K562 (cell line): ENCODE results near the gene SPEF1. TPM values are rescaled to one million over a fixed set of nuclear protein-coding genes. Genes with fewer than 3 reads are reported as not detected.
A peak's percentile ranks its signal among the peaks of the same experiment; 100 is the strongest.

ENCODE experiments used
- BACH1 ChIP-seq: fragments of 200-800 bp; sonication (Bioruptor generic); IDR thresholded peaks from 2 replicates; pipeline ENCODE4 v1.6.1; 2016; ENCODE audit warnings: missing genetic modification characterization, missing compliant biosample characterization
- BCOR ChIP-seq: fragments of 450-650 bp; IDR thresholded peaks from 2 replicates; pipeline ENCODE4 v1.6.1; 2016
- CEBPG ChIP-seq, 3 experiments: fragments of 200-800 bp in 1 of 3; sonication (Bioruptor generic) in 1 of 3; sonication (generic) in 1 of 3; formaldehyde crosslinking in 1 of 3; IDR thresholded peaks in 2 of 3; conservative IDR thresholded peaks in 1 of 3; 2 replicates each; pipeline versions ENCODE4 v1.6.1 to v1.8.0; 2016 to 2022; ENCODE audit warnings: missing compliant biosample characterization in 2 of 3, missing genetic modification characterization in 2 of 3, mild to moderate bottlenecking in 1 of 3, missing genetic modification reagents in 1 of 3
- FIP1L1 ChIP-seq: fragments of 200-400 bp; formaldehyde crosslinking; IDR thresholded peaks from 2 replicates; pipeline ENCODE4 v1.6.1; 2018; ENCODE audit warnings: mild to moderate bottlenecking, low read depth, low read length; ENCODE audit not compliant: poor library complexity, severe bottlenecking
- FOXA3 ChIP-seq, 2 experiments: fragments of 450-650 bp in 1 of 2; sonication (generic) in 1 of 2; formaldehyde crosslinking; IDR thresholded peaks in 1 of 2; conservative IDR thresholded peaks in 1 of 2; 2 replicates each; pipeline versions ENCODE4 v1.4.0 to v1.8.0; 2020 to 2022; ENCODE audit warnings: mild to moderate bottlenecking in 2 of 2, missing genetic modification reagents in 1 of 2
- FOXM1 ChIP-seq, 2 experiments: fragments of 450-650 bp in 1 of 2; sonication (generic) in 1 of 2; formaldehyde crosslinking in 1 of 2; IDR thresholded peaks; 2 replicates each; pipeline versions ENCODE4 v1.6.1 to v1.9.0; 2017 to 2022; ENCODE audit warnings: low read depth in 2 of 2, mild to moderate bottlenecking in 2 of 2, missing genetic modification reagents in 1 of 2, moderate library complexity in 1 of 2
- GABPB1 ChIP-seq: sonication (generic); formaldehyde crosslinking; IDR thresholded peaks from 2 replicates; pipeline ENCODE4 v1.8.0; 2022; ENCODE audit warnings: mild to moderate bottlenecking, missing genetic modification reagents
- HDAC2 ChIP-seq: fragments of 450-650 bp; IDR thresholded peaks from 2 replicates; pipeline ENCODE4 v1.6.1; 2016; ENCODE audit warnings: mild to moderate bottlenecking
- HNRNPL ChIP-seq: fragments of 200-400 bp; formaldehyde crosslinking; IDR thresholded peaks from 2 replicates; pipeline ENCODE4 v1.6.1; 2017; ENCODE audit warnings: low read depth, mild to moderate bottlenecking, low read length
- MAFF ChIP-seq: IDR thresholded peaks from 2 replicates; pipeline ENCODE4 v1.6.1; 2012; ENCODE audit warnings: low read length, improper control_type of control experiment
- MAFK ChIP-seq: IDR thresholded peaks from 2 replicates; pipeline ENCODE4 v1.6.1; 2011; ENCODE audit warnings: low read length, improper control_type of control experiment
- MYNN ChIP-seq, 2 experiments: sonication (generic); formaldehyde crosslinking in 1 of 2; IDR thresholded peaks; 2 replicates each; pipeline versions ENCODE4 v1.5.0 to v1.6.1; 2016 to 2020; ENCODE audit warnings: antibody characterized with exemption in 1 of 2, missing genetic modification reagents in 1 of 2
- NR1H2 ChIP-seq: sonication (generic); formaldehyde crosslinking; IDR thresholded peaks from 2 replicates; pipeline ENCODE4 v1.4.0; 2020; ENCODE audit warnings: mild to moderate bottlenecking, missing genetic modification reagents
- PHF8 ChIP-seq: fragments of 200-600 bp; sonication (generic); IDR thresholded peaks from 2 replicates; pipeline ENCODE4 v1.6.1; 2012; ENCODE audit warnings: mixed run types, mild to moderate bottlenecking, inconsistent platforms, low read length, moderate library complexity, borderline replicate concordance
- POLR2G ChIP-seq: fragments of 200-400 bp; formaldehyde crosslinking; IDR thresholded peaks from 2 replicates; pipeline ENCODE4 v1.6.1; 2017; ENCODE audit warnings: low read depth, mild to moderate bottlenecking, antibody characterized with exemption, low read length, moderate library complexity
- SAFB ChIP-seq: fragments of 200-400 bp; formaldehyde crosslinking; IDR thresholded peaks from 2 replicates; pipeline ENCODE4 v1.6.1; 2017; ENCODE audit warnings: low read depth, low read length, borderline replicate concordance
- STAG1 ChIP-seq: sonication (generic); formaldehyde crosslinking; IDR thresholded peaks from 2 replicates; pipeline ENCODE4 v1.5.0; 2020; ENCODE audit warnings: missing genetic modification reagents, borderline replicate concordance
- TEAD1 ChIP-seq, 2 experiments: fragments of 450-650 bp in 1 of 2; sonication (generic) in 1 of 2; formaldehyde crosslinking; IDR thresholded peaks; 2 replicates each; pipeline versions ENCODE4 v1.4.0 to v1.8.0; 2020 to 2022; ENCODE audit warnings: mild to moderate bottlenecking in 2 of 2, missing genetic modification reagents in 1 of 2
- ZBTB7A ChIP-seq: IDR thresholded peaks from 2 replicates; pipeline ENCODE4 v1.6.1; 2011; ENCODE audit warnings: low read depth, mild to moderate bottlenecking, low read length, moderate library complexity, borderline replicate concordance; ENCODE audit not compliant: control insufficient read depth
- ZNF592 ChIP-seq: fragments of 450-650 bp; IDR thresholded peaks from 2 replicates; pipeline ENCODE4 v1.6.1; 2017; ENCODE audit warnings: antibody characterized with exemption, mild to moderate bottlenecking
- polyA plus RNA-seq, 8 experiments: library from polyadenylated mRNA; depleted of rRNA in 4 of 8; stranded (reverse) in 5 of 8; unstranded in 3 of 8; fragments of >200 nt; fragmentation: Nextera tagmentation in 2 of 8; fragmentation: Illumina TruSeq in 1 of 8; extraction: Ambion mirVana in 2 of 8; extraction: Trizol in 1 of 8; gene quantifications; 2 replicates each; pipeline versions ENCODE4 v1.2.1 to v1.2.3, GENCODE V29; 2011 to 2014; ENCODE audit warnings: inconsistent platforms in 1 of 8, missing spikeins in 1 of 8
- total RNA-seq, 7 experiments: library from RNA; depleted of rRNA in 6 of 7; stranded (reverse); fragments of >200 nt in 6 of 7; fragmentation: Illumina TruSeq in 2 of 7; extraction: Trizol in 2 of 7; gene quantifications; 2 replicates each; pipeline versions ENCODE4 v1.2.1 to v1.2.3, GENCODE V29; 2011 to 2021; ENCODE audit warnings: low replicate concordance in 1 of 7
- TF ChIP-seq, protein P1 (sequence below): fragments of 250-450 bp; sonication (Bioruptor Pico); IDR thresholded peaks from 2 replicates; pipeline ENCODE4 v1.9.0; 2021; ENCODE audit warnings: mild to moderate bottlenecking

SPEF1 gene
- total and polyA plus RNA-seq, 9 of the 15 experiments (the other 6 are each of a cell fraction or from before 2014, with no cell fraction given): not detected

GRCh38 chr20:3785240-3786125 is 4.2 kb upstream of the SPEF1 start (continued):
- TF ChIP-seq, protein P1, sequence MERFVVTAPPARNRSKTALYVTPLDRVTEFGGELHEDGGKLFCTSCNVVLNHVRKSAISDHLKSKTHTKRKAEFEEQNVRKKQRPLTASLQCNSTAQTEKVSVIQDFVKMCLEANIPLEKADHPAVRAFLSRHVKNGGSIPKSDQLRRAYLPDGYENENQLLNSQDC (CRISPR knock-in tag): no peak
- 0 out of 2 replicates have a peak, but pooled peaks have one; percentile 11 for TF ChIP-seq SAFB
- peak in 1 of 2 experiments; percentile 82; a peak in 2 of 4 replicates for TF ChIP-seq TEAD1 (CRISPR knock-in tag; IDR thresholded peaks at IDR 0.05)
- no peak for TF ChIP-seq BACH1
- TF ChIP-seq NR1H2: 0 out of 2 replicates have a peak, but pooled peaks have one; percentile 57
- peak in 1 of 2 experiments; percentile 40; a peak in 1 of 4 replicates for TF ChIP-seq FOXA3 (CRISPR knock-in tag; conservative IDR thresholded peaks at IDR 0.05 in 1 of 2, IDR thresholded peaks at IDR 0.05 in 1 of 2)
- TF ChIP-seq BCOR: no peak
- no peak for TF ChIP-seq ZBTB7A
- peak; percentile 52; the same call in 1 of the 2 replicates for TF ChIP-seq HNRNPL
- TF ChIP-seq ZNF592: peak; percentile 52; the same call in 1 of the 2 replicates
- no peak for TF ChIP-seq MAFF
- no peak for TF ChIP-seq HDAC2
- TF ChIP-seq FOXM1 (IDR thresholded peaks at IDR 0.05; ENCODE audit: low read depth): no peak
- peak; percentile 63; the same call in 1 of the 2 replicates for TF ChIP-seq FOXM1 (CRISPR knock-in tag; IDR thresholded peaks at IDR 0.05; ENCODE audit: low read depth)
- no peak for TF ChIP-seq MAFK
- TF ChIP-seq MYNN (IDR thresholded peaks at IDR 0.05): no peak
- TF ChIP-seq MYNN (CRISPR knock-in tag; IDR thresholded peaks at IDR 0.05): no peak
- TF ChIP-seq FIP1L1: peak; percentile 50
- peak; percentile 37; the same call in 1 of the 2 replicates for TF ChIP-seq CEBPG (CRISPR knock-in tag; IDR thresholded peaks at IDR 0.05)
- no peak for TF ChIP-seq CEBPG (tag; conservative IDR thresholded peaks at IDR 0.05 in 1 of 2, IDR thresholded peaks at IDR 0.05 in 1 of 2)
- 0 out of 2 replicates have a peak, but pooled peaks have one; percentile 9 for TF ChIP-seq STAG1 (CRISPR knock-in tag)
- 0 out of 2 replicates have a peak, but pooled peaks have one; percentile 4 for TF ChIP-seq GABPB1 (CRISPR knock-in tag)
- 0 out of 2 replicates have a peak, but pooled peaks have one; percentile 3 for TF ChIP-seq PHF8
- peak; percentile 5; the same call in 1 of the 2 replicates for TF ChIP-seq POLR2G
